SK-N-SH (cell line): ENCODE measurements around the gene FLT1. TPM values are rescaled to one million over a fixed set of nuclear protein-coding genes. Genes with fewer than 3 reads are reported as not detected.

ENCODE experiments used
- CTCF ChIA-PET: fragments of 300-600, 350-600 bp; formaldehyde crosslinking; extraction: SDS; loops from one replicate; lab custom pipeline; 2021; lab: Yijun Ruan, JAX
- POLR2A ChIA-PET: fragments of 350-600 bp; sonication (Branson Sonifier 250); formaldehyde crosslinking; extraction: SDS; loops from one replicate; lab custom pipeline; 2020; ENCODE audit warnings: antibody characterized with exemption, inconsistent platforms; lab: Yijun Ruan, JAX
- DNase-seq: peaks from one replicate; pipeline ENCODE4 v3.0.0; 2012
- H2AFZ ChIP-seq: fragments of 200-600 bp; sonication (generic); 2 replicates; pipeline ENCODE4 v1.8.1; 2016; ENCODE audit warnings: antibody characterized with exemption, mild to moderate bottlenecking, low read depth
- H3F3A ChIP-seq: fragments of 200-600 bp; sonication (generic); replicated peaks from 2 replicates; pipeline ENCODE3; 2016; ENCODE audit warnings: antibody characterized with exemption, mild to moderate bottlenecking; ENCODE audit not compliant: insufficient read depth
- H3K27ac ChIP-seq, 2 experiments: fragments of 200-500 bp in 1 of 2; fragments of 200-600 bp in 1 of 2; sonication (Bioruptor generic) in 1 of 2; sonication (generic), shearing (Covaris generic) in 1 of 2; 2 replicates each; pipeline versions ENCODE4 v1.5.1 to v1.6.1; 2014 to 2016; ENCODE audit warnings: low read depth in 2 of 2, inconsistent platforms in 1 of 2, low read length in 1 of 2, mild to moderate bottlenecking in 1 of 2, mixed read lengths in 1 of 2
- H3K27me3 ChIP-seq: fragments of 200-600 bp; sonication (generic), shearing (Covaris generic); 2 replicates; pipeline ENCODE4 v1.6.1; 2016; ENCODE audit warnings: mixed run types; ENCODE audit not compliant: insufficient read depth
- H3K36me3 ChIP-seq, 2 experiments: fragments of 200-500 bp in 1 of 2; fragments of 200-600 bp in 1 of 2; sonication (Bioruptor generic) in 1 of 2; sonication (generic) in 1 of 2; replicated peaks in 1 of 2; 2 replicates each; pipeline versions ENCODE3 to v1.5.1; 2014 to 2016; ENCODE audit warnings: low read length in 1 of 2, mild to moderate bottlenecking in 1 of 2; ENCODE audit not compliant: insufficient read depth in 2 of 2, control insufficient read depth in 1 of 2
- H3K4me1 ChIP-seq, 2 experiments: fragments of 200-500 bp in 1 of 2; fragments of 200-600 bp in 1 of 2; sonication (Bioruptor generic) in 1 of 2; sonication (generic), shearing (Covaris generic) in 1 of 2; 2 replicates each; pipeline versions ENCODE4 v1.5.1 to v1.6.1; 2014 to 2016; ENCODE audit warnings: low read depth in 1 of 2, low read length in 1 of 2, mixed run types in 1 of 2; ENCODE audit not compliant: insufficient read depth in 2 of 2, control insufficient read depth in 1 of 2
- H3K4me2 ChIP-seq: fragments of 200-600 bp; sonication (generic), shearing (Covaris generic); 2 replicates; pipeline ENCODE4 v1.6.1; 2017; ENCODE audit warnings: mixed run types
- H3K4me3 ChIP-seq, 2 experiments: fragments of 200-500 bp in 1 of 2; fragments of 200-600 bp in 1 of 2; sonication (Bioruptor generic) in 1 of 2; sonication (generic), shearing (Covaris generic) in 1 of 2; 2 replicates each; pipeline versions ENCODE4 v1.5.1 to v1.8.1; 2014 to 2016; ENCODE audit warnings: low read depth in 2 of 2, inconsistent platforms in 1 of 2, low read length in 1 of 2, mild to moderate bottlenecking in 1 of 2, mixed read lengths in 1 of 2, moderate library complexity in 1 of 2
- H3K79me2 ChIP-seq: fragments of 200-600 bp; sonication (generic); 2 replicates; pipeline ENCODE4 v1.8.1; 2017; ENCODE audit warnings: mild to moderate bottlenecking; ENCODE audit not compliant: insufficient read depth
- H3K9ac ChIP-seq: fragments of 200-600 bp; sonication (generic); 2 replicates; pipeline ENCODE4 v1.6.1; 2017; ENCODE audit warnings: mixed run types
- H3K9me2 ChIP-seq: fragments of 200-600 bp; sonication (generic); 2 replicates; pipeline ENCODE4 v1.6.1; 2017; ENCODE audit warnings: mixed run types
- H3K9me3 ChIP-seq: fragments of 200-600 bp; sonication (generic); 2 replicates; pipeline ENCODE4 v1.6.1; 2017; ENCODE audit warnings: mixed run types, mild to moderate bottlenecking, moderate library complexity
- H4K20me1 ChIP-seq: fragments of 200-600 bp; sonication (generic); 2 replicates; pipeline ENCODE4 v1.6.1; 2017; ENCODE audit warnings: mild to moderate bottlenecking, mixed run types; ENCODE audit not compliant: insufficient read depth
- CTCF ChIP-seq: fragments of 200-600 bp; sonication (generic); IDR thresholded peaks from 2 replicates; pipeline ENCODE4 v1.6.1; 2017; ENCODE audit warnings: antibody characterized with exemption, mild to moderate bottlenecking, moderate library complexity
- ELF1 ChIP-seq: IDR thresholded peaks from 2 replicates; pipeline ENCODE4 v1.4.0; 2012
- EP300 ChIP-seq, 2 experiments: IDR thresholded peaks; 2 replicates each; pipeline versions ENCODE4 v1.4.0 to v1.6.1; 2012; ENCODE audit warnings: borderline replicate concordance in 1 of 2, low read depth in 1 of 2, low read length in 1 of 2
- MAX ChIP-seq: IDR thresholded peaks from 2 replicates; pipeline ENCODE4 v1.4.0; 2012; ENCODE audit warnings: low read depth
- NFIC ChIP-seq: IDR thresholded peaks from 2 replicates; pipeline ENCODE4 v1.4.0; 2012; ENCODE audit warnings: borderline replicate concordance
- PBX3 ChIP-seq: IDR thresholded peaks from 2 replicates; pipeline ENCODE4; 2012
- POLR2AphosphoS5 ChIP-seq: IDR thresholded peaks from 2 replicates; pipeline ENCODE4 v1.6.1; 2012; ENCODE audit warnings: low read depth, low read length
- RFX5 ChIP-seq: IDR thresholded peaks from 2 replicates; pipeline ENCODE4 v1.6.1; 2012; ENCODE audit warnings: mild to moderate bottlenecking, improper control_type of control experiment, low read length
- RXRA ChIP-seq: IDR thresholded peaks from 2 replicates; pipeline ENCODE4 v1.4.0; 2012; ENCODE audit warnings: low read depth, mild to moderate bottlenecking, borderline replicate concordance
- SMC3 ChIP-seq: IDR thresholded peaks from 2 replicates; pipeline ENCODE4 v1.6.1; 2012; ENCODE audit warnings: low read depth, low read length, improper control_type of control experiment
- TAF1 ChIP-seq: IDR thresholded peaks from 2 replicates; pipeline ENCODE4 v1.6.1; 2012; ENCODE audit warnings: low read depth, mild to moderate bottlenecking, low read length, moderate library complexity, borderline replicate concordance
- TCF12 ChIP-seq: IDR thresholded peaks from 2 replicates; pipeline ENCODE4 v1.4.0; 2012
- YY1 ChIP-seq: IDR thresholded peaks from 2 replicates; pipeline ENCODE4 v1.4.0; 2012; ENCODE audit warnings: low read depth, mild to moderate bottlenecking
- WGBS: methylation state at CpG from one replicate; pipeline ENCODE4 v1.1.6; 2017; ENCODE audit warnings: low lambda C conversion rate; 5-methylcytosine and 5-hydroxymethylcytosine counted together
- polyA plus RNA-seq, 3 experiments: library from polyadenylated mRNA; depleted of rRNA; stranded (reverse); fragments of >200 nt; gene quantifications; 2 replicates each; pipeline ENCODE4 v1.2.3, GENCODE V29; 2012

FLT1 gene
- polyA plus RNA-seq, 1 of the 3 experiments (the other 2 are of a cell fraction), result 0.20 TPM

DNA sequence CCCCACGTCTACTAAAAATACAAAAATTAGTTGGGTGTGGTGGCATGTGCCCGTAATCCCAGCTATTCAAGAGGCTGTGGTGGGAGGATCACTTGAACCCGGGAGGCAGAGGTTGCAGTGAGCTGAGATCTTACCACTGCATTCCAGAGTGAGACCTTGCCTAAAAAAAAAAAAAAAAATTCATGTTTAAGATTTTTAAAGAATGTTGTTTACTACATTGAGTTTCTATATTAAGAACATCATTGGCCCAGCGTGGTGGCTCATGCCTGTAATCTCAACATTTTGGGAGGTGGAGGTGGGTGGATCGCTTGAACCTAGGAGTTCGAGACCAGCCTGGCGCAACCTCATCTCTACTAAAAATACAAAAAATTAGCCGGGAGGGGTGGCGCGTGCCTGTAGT, 31.9 kb upstream of the FLT1 start:
- Histone ChIP-seq H3K4me2 (no peak overlapping the region), H3F3A (no peaks in the 10 kb centered on the region), H3K9me2 (no peaks in the 10 kb centered on the region), H2AFZ (no peak overlapping the region), H3K9me3 (no peaks in the 10 kb centered on the region)
- TF ChIP-seq TAF1 (no peak), TCF12 (no peak), SMC3 (no peak), POLR2AphosphoS5 (no peak), NFIC (no peak), RFX5 (no peak), MAX (no peak)
- TF ChIP-seq, all 33 proteins: peak for 0
- POLR2A ChIA-PET, result no interaction called here
- H3K4me3 ChIP-seq, result no peak overlapping the region
- peaks cover 46% of the 10 kb centered on the region; the same call in 1 of the 2 replicates for H3K27me3 ChIP-seq
- CTCF ChIA-PET, result no interaction called here
- H3K4me1 ChIP-seq, result no peaks in the 10 kb centered on the region
- H3K9ac ChIP-seq, result no peak overlapping the region
- DNase-seq, result no peak
- no peak overlapping the region for H3K27ac ChIP-seq
- no peaks in the 10 kb centered on the region for H3K79me2 ChIP-seq
- 29% methylated on average over 10 of the region's 10 CpGs for WGBS
- H3K36me3 ChIP-seq, result no peaks in the 10 kb centered on the region
- no peaks in the 10 kb centered on the region for H4K20me1 ChIP-seq

DNA sequence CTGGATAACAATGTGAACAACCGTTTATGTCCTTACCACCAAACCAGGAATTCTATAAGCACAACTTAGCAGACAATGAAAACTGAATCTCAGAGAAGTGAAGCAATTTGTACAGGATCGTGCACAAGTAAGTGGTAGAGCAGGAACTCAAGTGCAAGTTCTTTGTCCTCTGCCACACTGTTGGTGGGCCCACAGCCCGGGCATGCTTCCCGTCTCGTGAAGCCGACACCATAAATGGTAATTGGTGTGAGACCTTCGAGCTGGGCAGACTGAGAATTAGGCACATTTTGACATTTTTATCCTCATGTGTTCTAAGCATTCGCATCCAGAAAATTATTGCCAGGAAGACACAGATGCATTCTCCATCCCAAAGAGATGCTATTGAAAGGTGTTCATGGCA, 27.9 kb upstream of the FLT1 start:
- no peak for TF ChIP-seq CTCF
- no peak for TF ChIP-seq RXRA
- no peak for TF ChIP-seq YY1
- TF ChIP-seq NFIC, result no peak
- TF ChIP-seq MAX, result no peak
- TF ChIP-seq ELF1, result no peak
- TF ChIP-seq EP300 (IDR thresholded peaks at IDR 0.05; ENCODE audit: borderline replicate concordance in 1 of 2, low read depth in 1 of 2, low read length in 1 of 2), result no peak
- no peak for TF ChIP-seq PBX3
- TF ChIP-seq, all 33 proteins: peak for 0
- POLR2A ChIA-PET, result no interaction called here
- CTCF ChIA-PET, result no interaction called here
- Histone ChIP-seq H3K36me3 (no peaks in the 10 kb centered on the region), H3K9me2 (no peaks in the 10 kb centered on the region), H3F3A (no peaks in the 10 kb centered on the region), H3K27me3 (peaks cover 30% of the 10 kb centered on the region; the same call in 1 of the 2 replicates), H3K4me3 (no peak overlapping the region), H3K27ac (no peak overlapping the region), H2AFZ (no peak overlapping the region), H3K9ac (no peak overlapping the region), H3K4me1 (no peaks in the 10 kb centered on the region), H3K9me3 (no peaks in the 10 kb centered on the region), H3K79me2 (no peaks in the 10 kb centered on the region), H4K20me1 (no peaks in the 10 kb centered on the region), H3K4me2 (no peak overlapping the region)
- WGBS, result 4% methylated on average over 8 of the region's 8 CpGs
- DNase-seq, result no peak
